SU-DHL-6 (cell line): Measurements from ENCODE around the gene ATXN8OS.
A peak's percentile ranks its signal among the peaks of the same experiment; 100 is the strongest.

Experiments used
- H2AFZ ChIP-seq: fragments of 200-600 bp; sonication (generic); 2 replicates; pipeline ENCODE4 v1.6.1; 2014; ENCODE audit warnings: low read depth, mild to moderate bottlenecking, moderate library complexity, mixed read lengths, antibody characterized with exemption, low read length; ENCODE audit not compliant: severe bottlenecking
- H3F3A ChIP-seq: fragments of 200-600 bp; shearing (Covaris generic); 2 replicates; pipeline ENCODE4 v1.6.0; 2016; ENCODE audit warnings: antibody characterized with exemption, mild to moderate bottlenecking; ENCODE audit not compliant: insufficient read depth
- H3K27ac ChIP-seq: fragments of 200-600 bp; sonication (generic); 2 replicates; pipeline ENCODE4 v1.5.1; 2016; ENCODE audit warnings: low read depth, mild to moderate bottlenecking, low read length, moderate library complexity, mixed read lengths
- H3K27me3 ChIP-seq: fragments of 200-600 bp; sonication (generic), shearing (Covaris generic); 2 replicates; pipeline ENCODE4 v1.6.0; 2014; ENCODE audit warnings: mild to moderate bottlenecking, low read length
- H3K36me3 ChIP-seq: fragments of 200-600 bp; sonication (generic); 2 replicates; pipeline ENCODE4 v1.6.1; 2014; ENCODE audit warnings: mild to moderate bottlenecking, low read length, mixed read lengths
- H3K4me2 ChIP-seq: fragments of 300-600, 200-600 bp; shearing (Covaris generic), sonication (generic); 2 replicates; pipeline ENCODE4 v1.6.0; 2014; ENCODE audit warnings: low read length, low read depth, mild to moderate bottlenecking; ENCODE audit not compliant: poor library complexity, severe bottlenecking
- H3K4me3 ChIP-seq: fragments of 200-600 bp; sonication (generic); 2 replicates; pipeline ENCODE4 v1.5.1; 2014; ENCODE audit warnings: antibody characterized with exemption, low read length, mild to moderate bottlenecking, mixed read lengths; ENCODE audit not compliant: insufficient read depth, poor library complexity, severe bottlenecking
- H3K79me2 ChIP-seq: fragments of 200-600 bp; sonication (generic); 2 replicates; pipeline ENCODE4 v1.6.1; 2014; ENCODE audit warnings: mild to moderate bottlenecking, low read length, moderate library complexity; ENCODE audit not compliant: insufficient read depth
- H3K9ac ChIP-seq: fragments of 200-600 bp; sonication (generic); 2 replicates; pipeline ENCODE4 v1.7.0; 2014; ENCODE audit warnings: mild to moderate bottlenecking, low read length
- H3K9me2 ChIP-seq: fragments of 200-600 bp; sonication (generic); replicated peaks from 2 replicates; pipeline ENCODE4 v1.6.1; 2014; ENCODE audit warnings: low read length; ENCODE audit not compliant: insufficient read depth
- H3K9me3 ChIP-seq: fragments of 200-600 bp; sonication (generic); 2 replicates; pipeline ENCODE4 v1.6.1; 2014; ENCODE audit warnings: low read length, mixed read lengths; ENCODE audit not compliant: insufficient read depth
- H4K20me1 ChIP-seq: fragments of 200-600 bp; sonication (generic); 2 replicates; pipeline ENCODE4 v1.6.1; 2014; ENCODE audit warnings: low read depth, mild to moderate bottlenecking, antibody characterized with exemption, low read length, moderate library complexity, mixed read lengths
- CTCF ChIP-seq: fragments of 200-600 bp; sonication (generic); IDR thresholded peaks from one replicate; pipeline ENCODE4 v1.5.1; 2017; ENCODE audit warnings: antibody characterized with exemption, mild to moderate bottlenecking, low read length, moderate library complexity; ENCODE audit not compliant: insufficient read depth, poor library complexity, severe bottlenecking
- EZH2phosphoT487 ChIP-seq: fragments of 200-600 bp; sonication (generic), shearing (Covaris generic); conservative IDR thresholded peaks from 2 replicates; pipeline ENCODE4 v1.6.1; 2018; ENCODE audit warnings: mild to moderate bottlenecking, antibody characterized with exemption, low read length, moderate library complexity, mixed read lengths

ATXN8OS gene

GRCh38 chr13:70172946-70173597 lies 65.4 kb downstream of the ATXN8OS start:
- no peak for TF ChIP-seq EZH2phosphoT487
- no peak for TF ChIP-seq CTCF
- Histone ChIP-seq H3K9ac (no peak overlapping the region), H3K9me2 (no peaks in the 10 kb centered on the region), H3K4me2 (no peak overlapping the region), H3K9me3 (no peaks in the 10 kb centered on the region), H4K20me1 (no peaks in the 10 kb centered on the region), H3K79me2 (no peaks in the 10 kb centered on the region), H2AFZ (peak overlapping the region; percentile 21), H3K4me3 (no peak overlapping the region), H3F3A (no peaks in the 10 kb centered on the region), H3K27ac (no peak overlapping the region), H3K36me3 (no peaks in the 10 kb centered on the region), H3K27me3 (no peaks in the 10 kb centered on the region)

- peak overlapping the region; percentile 21 for H2AFZ ChIP-seq
Measured at GRCh38 chr13:70173598-70173959, 66.0 kb downstream of the ATXN8OS start.

GRCh38 chr13:70178346-70178745 lies 70.7 kb downstream of the ATXN8OS start:
- Histone ChIP-seq H3K9me2 (no peaks in the 10 kb centered on the region), H4K20me1 (no peaks in the 10 kb centered on the region), H3F3A (no peaks in the 10 kb centered on the region), H3K27me3 (no peaks in the 10 kb centered on the region), H3K4me2 (no peak overlapping the region), H3K9ac (no peak overlapping the region), H2AFZ (no peak overlapping the region), H3K4me3 (no peak overlapping the region), H3K79me2 (no peaks in the 10 kb centered on the region), H3K9me3 (no peaks in the 10 kb centered on the region), H3K27ac (no peak overlapping the region), H3K36me3 (no peaks in the 10 kb centered on the region)
- no peak for TF ChIP-seq EZH2phosphoT487
- TF ChIP-seq CTCF, result no peak

More at GRCh38 chr13:70173598-70173959, 66.0 kb downstream of the ATXN8OS start:
- Histone ChIP-seq H3K9me3 (no peaks in the 10 kb centered on the region), H3K27me3 (no peaks in the 10 kb centered on the region), H3K9me2 (no peaks in the 10 kb centered on the region), H3K79me2 (no peaks in the 10 kb centered on the region), H3K4me3 (no peak overlapping the region), H3F3A (no peaks in the 10 kb centered on the region), H3K27ac (no peak overlapping the region), H3K4me2 (no peak overlapping the region), H3K36me3 (no peaks in the 10 kb centered on the region), H3K9ac (no peak overlapping the region), H4K20me1 (no peaks in the 10 kb centered on the region)
- no peak for TF ChIP-seq CTCF
- no peak for TF ChIP-seq EZH2phosphoT487
